Adrenal gland (tissue), 12 donors: Measurements from ENCODE around the gene GRAP. TPM values are rescaled to one million over a fixed set of nuclear protein-coding genes. Genes with fewer than 3 reads are reported as not detected.

Experiments
- DNase-seq, 7 donors: peaks; one replicate each; pipeline ENCODE4 v3.0.0-alpha.2; 2019 to 2020
- H3K27ac ChIP-seq, 5 donors: fragments of 200-600 bp; sonication (generic) in 4 of 5; 1 replicate in 3 of 5; 2 replicates in 2 of 5; pipeline versions ENCODE4 v1.5.1 to v1.8.0; 2016 to 2020; ENCODE audit warnings: mild to moderate bottlenecking in 1 of 5
- H3K27me3 ChIP-seq: fragments of 200-600 bp; 2 replicates; pipeline ENCODE4 v1.8.0; 2021
- H3K36me3 ChIP-seq, 2 donors: fragments of 200-600 bp; replicated peaks in 1 of 2; 1 replicate in 1 of 2; 2 replicates in 1 of 2; pipeline versions ENCODE4 v1.5.1 to v1.8.0; 2018 to 2022
- H3K4me1 ChIP-seq, 2 donors: fragments of 200-600 bp; replicated peaks in 1 of 2; 1 replicate in 1 of 2; 2 replicates in 1 of 2; pipeline versions ENCODE4 v1.5.1 to v1.8.0; 2018 to 2021
- H3K4me3 ChIP-seq, 4 donors: fragments of 200-600 bp; sonication (generic) in 3 of 4; one replicate each; pipeline ENCODE4 v1.5.1; 2016 to 2018
- H3K9me3 ChIP-seq, 3 donors: fragments of 200-600 bp; sonication (generic) in 1 of 3; replicated peaks in 1 of 3; 1 replicate in 2 of 3; 2 replicates in 1 of 3; pipeline versions ENCODE4 v1.5.1 to v1.8.0; 2016 to 2021
- CTCF ChIP-seq, 6 experiments: fragments of 450-650 bp in 4 of 6; fragments of 200-600 bp in 2 of 6; sonication (generic) in 1 of 6; IDR thresholded peaks; 1 replicate in 5 of 6; 2 replicates in 1 of 6; pipeline versions ENCODE4 v1.5.1 to v1.8.0; 2016 to 2021; ENCODE audit warnings: antibody characterized with exemption in 6 of 6, mild to moderate bottlenecking in 2 of 6, moderate library complexity in 1 of 6
- POLR2A ChIP-seq, 2 donors: fragments of 450-650 bp; IDR thresholded peaks; one replicate each; pipeline ENCODE4 v1.6.1; 2017; ENCODE audit warnings: antibody characterized with exemption in 2 of 2, mild to moderate bottlenecking in 2 of 2, moderate library complexity in 1 of 2
- WGBS, 4 donors: extraction: QIAGEN DNeasy Blood & Tissue Kit in 2 of 4; methylation state at CpG; one replicate each; pipeline versions ENCODE4 v1.1.5 to v1.1.7; 2013 to 2017; 5-methylcytosine and 5-hydroxymethylcytosine counted together
- intact Hi-C, 2 donors: fragments of 100-400 bp; cut with DNase I; formaldehyde crosslinking; loops; one replicate each; pipeline versions ENCODE4 v1.14.1 to v1.15.0; 2022 to 2023
- polyA plus RNA-seq, 3 donors: library from polyadenylated mRNA; stranded (reverse); fragments of 200-250 nt in 2 of 3; fragments of 350-450 nt in 1 of 3; fragmentation: Illumina TruSeq in 1 of 3; extraction: RNeasy Lipid Tissue Mini Kit (QIAGEN cat#74804) in 1 of 3; gene quantifications; one replicate each; pipeline ENCODE4 v1.2.3, GENCODE V29; 2013 to 2014
- total RNA-seq, 9 donors: library from RNA; depleted of rRNA in 4 of 9; stranded (reverse); fragments of >200 nt in 4 of 9; fragments of 120-200 nt in 1 of 9; fragmentation: NEBNext Ultra II Directional in 1 of 9; extraction: Animal tissue kit (Norgen Biotek cat#: 25700) in 1 of 9; gene quantifications; one replicate each; pipeline versions ENCODE4 v1.1.0 to v1.2.4, GENCODE V29; 2013 to 2023
- donor health status: healthy with polysubstance abuse.
- donor health status: Bipolar disorder and iron deficiency.
- donor health status: DM: yes; HTN: yes; CAD: no.
- donor health status: DM: no; HTN: no; CAD: no.
- donor health status: DM: no; HTN: no; CAD: no.
- donor health status: DM: yes; HTN: yes; CAD: no.

Gene GRAP
- total and polyA plus RNA-seq, 12 donors, result 1.7 to 17.0 (median 7.5) TPM

GRCh38 chr17:18978655-18979054, 68.1 kb downstream of the GRAP start:
- Histone ChIP-seq H3K4me3 (no peak overlapping the region), H3K27ac (no peak overlapping the region), H3K4me1 (no peaks in the 10 kb centered on the region), H3K27me3 (no peaks in the 10 kb centered on the region), H3K9me3 (no peaks in the 10 kb centered on the region), H3K36me3 (no peaks in the 10 kb centered on the region)
- WGBS, 4 donors, result 88 to 96% (median 93%) methylated on average over 12 to 17 of the region's 17 CpGs
- DNase-seq, result no peak
- no peak for TF ChIP-seq CTCF (IDR thresholded peaks at IDR 0.05)
- TF ChIP-seq POLR2A (IDR thresholded peaks at IDR 0.05), result no peak
- intact Hi-C loops, result no loop called here

GRCh38 chr17:18978050-18978449, 68.7 kb downstream of the GRAP start:
- intact Hi-C loops, result no loop called here
- no peaks in the 10 kb centered on the region for H3K36me3 ChIP-seq
- no peak overlapping the region for H3K27ac ChIP-seq
- DNase-seq, result no peak
- no peak overlapping the region for H3K4me3 ChIP-seq
- H3K4me1 ChIP-seq, result no peaks in the 10 kb centered on the region
- 92 to 95% (median 94%) methylated on average over 11 to 13 of the region's 13 CpGs; no CpG with 5 or more reads in 1 of the 4 donors for WGBS, 4 donors
- TF ChIP-seq CTCF (IDR thresholded peaks at IDR 0.05) (no peak), POLR2A (IDR thresholded peaks at IDR 0.05) (no peak)
- H3K27me3 ChIP-seq, result no peaks in the 10 kb centered on the region
- H3K9me3 ChIP-seq, result no peaks in the 10 kb centered on the region

GRCh38 chr17:18977646-18978045, 69.1 kb downstream of the GRAP start:
- intact Hi-C loops, result no loop called here
- H3K36me3 ChIP-seq, result no peaks in the 10 kb centered on the region
- H3K4me1 ChIP-seq, result no peaks in the 10 kb centered on the region
- no peaks in the 10 kb centered on the region for H3K9me3 ChIP-seq
- TF ChIP-seq POLR2A (IDR thresholded peaks at IDR 0.05), result no peak
- TF ChIP-seq CTCF (IDR thresholded peaks at IDR 0.05), result no peak
- no peak for DNase-seq
- H3K4me3 ChIP-seq, result no peak overlapping the region
- no peaks in the 10 kb centered on the region for H3K27me3 ChIP-seq
- 90 to 98% (median 95%) methylated on average over 7 to 19 of the region's 19 CpGs for WGBS, 4 donors
- no peak overlapping the region for H3K27ac ChIP-seq

GRCh38 chr17:18977021-18977420, 69.7 kb downstream of the GRAP start:
- Histone ChIP-seq H3K27me3 (no peaks in the 10 kb centered on the region), H3K4me3 (no peak overlapping the region), H3K9me3 (no peaks in the 10 kb centered on the region), H3K27ac (no peak overlapping the region), H3K36me3 (no peaks in the 10 kb centered on the region), H3K4me1 (no peaks in the 10 kb centered on the region)
- TF ChIP-seq POLR2A (IDR thresholded peaks at IDR 0.05) (no peak), CTCF (IDR thresholded peaks at IDR 0.05) (no peak)
- intact Hi-C loops, result no loop called here
- no peak for DNase-seq
- WGBS, 4 donors, result 81 to 90% (median 87%) methylated on average over 4 of the region's 4 CpGs
